HG03442 (cell line): ENCODE data around the gene UQCC2.
A peak's percentile ranks its signal among the peaks of the same experiment; 100 is the strongest.

Source experiments
- ATAC-seq: cut with Tn5 transposase; IDR thresholded peaks from one replicate; pipeline ENCODE4 v1.9.1; 2021; ENCODE audit warnings: mild to moderate bottlenecking, moderate library complexity; ENCODE audit not compliant: unreplicated experiment

UQCC2 gene

DNA sequence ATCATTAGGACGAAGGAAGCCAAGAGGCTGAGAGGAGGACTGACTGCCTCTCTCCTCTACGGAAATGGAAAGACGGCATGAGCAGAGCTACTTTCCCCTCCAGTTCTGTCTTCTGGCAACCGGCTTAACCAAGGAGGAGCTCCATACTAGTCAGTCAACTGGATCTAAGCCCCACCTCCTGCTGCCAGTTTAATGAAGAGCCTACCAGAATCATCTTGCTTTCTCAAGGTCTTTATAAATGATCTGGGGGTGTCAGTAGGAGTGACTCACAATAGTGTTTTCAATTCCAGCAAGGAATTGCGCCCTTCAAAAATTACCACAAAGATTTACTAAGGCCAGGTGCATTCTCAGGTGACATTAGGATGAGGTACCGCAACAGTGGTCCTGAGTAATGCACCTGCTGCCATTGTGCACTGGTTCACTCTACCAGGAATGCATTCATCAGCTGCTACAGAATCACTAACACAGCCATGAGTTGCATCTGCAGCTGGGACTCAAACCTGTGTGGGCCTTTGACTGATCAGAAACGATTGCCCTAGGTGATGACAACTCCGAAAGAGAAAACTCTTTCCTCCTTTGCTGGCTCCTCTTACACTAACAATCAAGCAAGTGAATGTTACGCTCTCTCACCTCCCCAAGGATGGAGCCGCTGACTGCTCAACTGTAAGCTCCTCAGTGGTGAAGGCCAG, 2.8 kb downstream of the UQCC2 start:
- ATAC-seq = no peak

DNA sequence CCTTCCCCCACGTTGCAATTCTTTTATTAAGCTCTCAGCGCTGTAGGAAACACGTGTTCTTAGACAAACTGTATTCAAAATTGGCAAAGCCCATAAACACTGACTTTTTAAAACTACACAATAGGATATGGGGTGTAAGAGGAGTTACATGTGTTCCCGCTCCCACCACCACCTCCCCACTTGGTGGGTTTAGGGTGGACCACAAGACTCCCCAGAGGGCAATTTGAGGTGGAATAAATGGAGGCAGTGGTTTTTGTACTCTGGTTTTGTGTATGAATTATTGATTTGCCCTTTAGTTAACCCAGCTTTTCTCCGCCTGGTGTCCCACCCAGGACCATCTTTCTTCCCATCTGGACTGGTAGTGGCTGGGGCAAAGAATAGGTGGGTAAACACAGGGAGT, 3.7 kb downstream of the UQCC2 start:
- ATAC-seq = no peak

DNA sequence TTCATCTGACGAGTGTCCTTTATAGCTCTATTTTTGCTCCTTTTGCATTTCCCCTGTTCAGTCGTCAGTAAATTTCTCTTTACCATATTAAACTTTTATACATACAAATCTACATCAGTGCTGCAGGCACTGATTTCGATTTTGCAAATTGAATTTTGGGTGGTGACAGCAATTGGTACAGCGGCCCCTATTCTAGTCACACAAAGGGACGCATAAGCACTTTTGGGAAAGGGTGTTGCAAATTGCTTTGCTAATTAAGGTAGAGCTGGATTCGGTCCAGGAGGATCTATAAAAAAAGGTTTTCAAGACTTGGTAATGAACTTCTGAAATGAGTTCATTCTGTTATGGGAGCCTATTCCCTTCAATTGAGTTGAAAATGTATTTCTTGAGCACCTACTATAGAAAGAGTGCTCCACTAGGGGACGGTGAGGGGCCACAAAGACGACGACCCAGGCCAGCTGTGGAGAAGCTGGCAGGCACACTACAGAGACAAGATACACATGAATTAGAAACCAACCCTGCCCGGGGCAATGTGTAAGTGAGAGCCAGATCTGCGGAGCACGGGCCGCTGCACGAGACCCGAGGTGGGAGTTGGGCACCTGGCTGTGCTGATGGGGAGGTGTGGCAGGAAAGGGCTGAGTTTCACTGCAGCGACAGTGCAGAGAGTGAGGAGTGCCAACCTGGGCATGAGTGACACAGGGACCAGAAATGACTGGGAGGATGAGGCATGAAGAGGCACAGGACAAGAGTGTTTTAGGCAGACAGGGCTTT, 5.4 kb downstream of the UQCC2 start:
- no peak for ATAC-seq

DNA sequence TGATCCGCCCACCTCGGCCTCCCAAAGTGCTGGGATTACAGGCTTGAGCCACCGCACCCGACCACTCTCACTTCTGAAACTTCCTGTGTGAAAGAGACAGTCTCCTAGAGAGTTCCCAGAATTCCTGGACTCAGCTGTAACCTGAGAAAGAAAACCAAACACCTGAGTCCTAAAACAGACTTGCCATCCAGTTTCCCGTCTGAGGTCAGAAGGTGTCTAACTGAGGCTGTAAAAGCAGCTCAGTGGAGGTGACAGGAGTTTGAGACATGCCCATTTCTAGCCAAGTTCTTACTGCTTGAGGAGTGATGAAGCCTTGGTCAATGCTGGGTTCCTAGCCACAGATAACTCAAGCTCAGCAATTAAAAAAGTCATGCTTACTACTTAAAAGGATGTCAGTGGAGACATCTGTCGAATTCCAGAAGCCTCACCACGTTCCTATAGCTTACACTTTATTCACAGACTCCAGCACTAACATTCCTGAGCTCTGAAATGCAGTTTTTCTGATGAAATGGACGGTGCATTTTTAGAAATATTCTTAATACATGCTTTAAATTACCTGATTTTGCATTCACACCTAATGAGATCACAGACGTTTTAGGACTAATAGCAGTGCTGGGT, 6.1 kb downstream of the UQCC2 start:
- ATAC-seq = no peak

DNA sequence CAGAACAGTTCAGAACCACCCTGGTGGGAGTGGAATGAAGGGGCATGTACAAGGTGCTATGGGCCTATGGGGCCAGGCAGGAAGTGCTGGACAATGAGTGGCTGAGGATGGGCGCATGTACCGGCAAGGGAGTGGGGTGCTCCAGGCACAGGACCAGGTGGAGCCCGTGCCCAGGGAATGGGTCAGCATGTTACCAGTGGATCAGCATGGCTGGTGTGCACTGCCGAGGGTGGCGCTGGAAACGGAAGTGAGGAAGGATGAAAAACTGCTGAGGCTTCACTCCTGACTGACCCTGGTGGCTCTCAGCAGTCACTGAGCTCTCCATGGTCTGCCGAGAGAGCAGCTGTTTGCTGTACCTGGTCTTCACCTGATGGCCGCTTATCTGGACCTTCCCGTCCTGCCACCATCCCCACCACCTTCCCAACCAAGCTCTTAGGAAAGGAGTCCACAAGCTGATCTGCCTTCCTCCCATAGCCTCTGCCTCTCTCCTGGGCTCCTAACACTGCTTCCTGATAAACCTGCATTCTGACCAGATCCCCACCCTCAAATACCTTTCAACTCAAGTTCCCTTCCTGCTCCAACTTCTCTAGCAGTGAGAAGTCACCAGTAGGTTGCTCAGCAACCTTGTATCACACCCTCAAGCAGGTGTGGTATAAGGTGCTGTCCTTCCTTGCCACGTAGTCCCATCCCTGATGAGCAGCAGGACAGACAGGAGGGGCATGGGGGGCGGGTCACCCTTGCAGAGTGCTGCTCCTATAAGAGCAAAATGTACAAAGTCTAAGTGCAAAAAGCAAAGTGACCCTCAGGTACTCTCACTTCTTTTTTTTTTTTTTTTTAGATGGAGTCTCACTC, 7.1 kb downstream of the UQCC2 start:
- no peak for ATAC-seq

DNA sequence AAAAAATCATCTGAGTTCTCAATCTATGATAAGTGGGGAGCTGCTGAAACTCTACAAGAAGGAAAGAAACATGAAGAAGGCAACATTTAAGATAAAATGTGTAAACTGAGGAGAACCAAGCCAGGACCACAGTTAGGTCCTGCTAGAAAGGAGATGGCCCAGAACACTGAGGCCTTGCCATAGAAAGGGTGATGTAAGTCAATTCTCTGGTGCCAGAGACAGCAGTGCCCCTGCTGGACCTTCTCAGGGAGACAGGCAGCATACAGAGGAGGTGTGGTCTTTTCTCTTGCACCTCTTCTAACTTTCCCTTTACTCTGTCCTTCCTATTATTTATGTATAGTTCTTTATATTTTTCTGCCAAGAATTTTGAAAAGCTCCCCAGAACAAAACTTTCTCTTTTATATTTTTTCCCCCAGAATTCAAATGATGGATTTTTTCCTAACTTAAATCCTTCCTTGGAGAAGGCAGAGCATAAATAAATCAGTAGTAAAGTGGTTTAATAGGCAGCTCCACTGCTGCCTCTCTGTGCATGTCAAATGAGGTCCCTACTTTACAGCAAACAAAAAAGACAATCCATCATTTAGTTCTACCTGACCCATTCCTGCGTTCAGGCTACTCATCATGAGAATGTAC, 9.0 kb downstream of the UQCC2 start:
- ATAC-seq = no peak

DNA sequence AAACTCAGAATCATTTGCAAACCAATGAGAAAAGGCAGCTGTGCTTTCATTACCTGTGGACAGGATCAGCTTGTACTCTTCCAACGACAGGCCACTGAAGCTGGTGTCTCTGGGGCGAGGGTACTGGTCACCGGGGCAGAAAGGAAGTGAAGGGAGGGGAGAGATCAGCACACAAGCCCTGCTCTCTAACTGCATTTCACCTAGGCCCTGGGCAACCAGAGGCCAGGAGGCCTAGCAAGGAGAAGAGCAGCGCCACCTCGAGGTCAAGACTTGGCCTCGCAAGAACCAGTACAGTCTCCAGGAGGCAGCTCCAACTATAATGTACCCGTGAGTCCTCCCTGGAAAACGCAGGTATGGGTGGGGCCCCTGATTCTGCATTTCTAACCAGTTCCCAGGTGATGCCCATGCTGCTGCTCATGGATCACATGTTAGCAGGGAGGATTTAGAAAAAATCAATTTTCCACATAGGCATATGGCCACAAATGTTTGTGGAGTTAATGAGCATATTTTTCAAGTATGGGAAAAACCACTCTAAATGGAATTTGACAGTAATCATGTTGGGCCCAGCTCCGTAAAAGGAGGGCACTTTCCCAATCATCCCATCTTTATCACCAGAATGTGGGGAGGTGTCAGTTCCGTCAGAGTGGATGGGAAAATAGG, 11.0 kb downstream of the UQCC2 start:
- ATAC-seq = peak; percentile 44

DNA sequence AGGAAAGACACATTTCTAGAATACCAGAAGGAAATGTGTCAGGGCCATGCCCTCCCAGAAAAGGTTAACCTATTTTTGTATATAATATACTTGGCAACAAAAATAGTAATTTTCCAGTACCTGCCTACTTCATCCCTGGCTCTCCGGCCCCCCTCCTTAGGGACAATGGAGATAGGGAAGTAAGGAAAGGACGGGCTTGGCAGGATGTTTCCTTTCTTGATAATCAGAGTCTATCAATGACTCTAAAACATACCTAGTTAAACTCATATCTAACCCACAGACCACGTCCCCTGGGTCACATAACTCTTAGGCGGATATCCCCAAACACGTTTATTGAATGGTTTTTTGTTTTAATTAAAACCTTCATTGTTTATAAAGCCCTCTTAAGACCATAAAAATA, 11.8 kb downstream of the UQCC2 start:
- ATAC-seq = no peak

DNA sequence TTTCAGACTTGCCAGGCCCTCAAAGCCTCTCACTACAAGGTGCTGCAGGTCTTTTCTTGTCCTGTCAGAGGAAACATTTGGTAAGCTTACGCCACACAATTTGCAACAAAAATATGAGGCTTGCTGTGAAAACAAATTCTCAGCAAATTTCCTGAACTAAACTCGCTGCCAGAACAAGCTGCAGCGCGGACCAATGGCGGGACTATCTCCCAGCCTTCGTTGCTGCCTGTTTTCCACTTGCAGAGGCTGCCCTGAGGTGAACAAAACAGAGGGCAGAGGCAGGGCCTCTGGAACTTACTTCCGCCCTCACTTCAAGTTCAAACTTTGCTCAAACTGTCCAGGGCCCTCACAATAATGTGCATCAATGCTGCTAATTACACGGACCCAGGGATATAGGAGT, 12.4 kb downstream of the UQCC2 start:
- ATAC-seq = no peak

DNA sequence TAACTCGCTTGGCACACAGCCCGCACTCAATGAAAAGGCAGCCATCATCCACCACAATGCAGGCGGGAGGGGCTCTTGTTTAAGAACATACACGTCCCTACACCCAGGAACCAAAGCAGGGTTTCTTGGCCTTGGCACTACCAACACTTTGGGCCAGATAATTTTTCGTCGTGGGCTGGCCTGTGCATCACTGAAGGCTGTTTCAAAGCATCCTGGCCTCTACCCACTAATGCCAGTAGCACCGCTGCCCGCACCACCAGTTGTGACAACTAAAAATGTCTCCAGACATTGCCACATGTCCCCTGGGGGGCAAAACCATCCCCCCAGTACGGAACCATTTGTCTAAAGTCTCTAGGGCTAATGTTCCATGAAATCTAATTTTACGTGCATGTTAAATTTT, 13.0 kb downstream of the UQCC2 start:
- ATAC-seq = no peak

DNA sequence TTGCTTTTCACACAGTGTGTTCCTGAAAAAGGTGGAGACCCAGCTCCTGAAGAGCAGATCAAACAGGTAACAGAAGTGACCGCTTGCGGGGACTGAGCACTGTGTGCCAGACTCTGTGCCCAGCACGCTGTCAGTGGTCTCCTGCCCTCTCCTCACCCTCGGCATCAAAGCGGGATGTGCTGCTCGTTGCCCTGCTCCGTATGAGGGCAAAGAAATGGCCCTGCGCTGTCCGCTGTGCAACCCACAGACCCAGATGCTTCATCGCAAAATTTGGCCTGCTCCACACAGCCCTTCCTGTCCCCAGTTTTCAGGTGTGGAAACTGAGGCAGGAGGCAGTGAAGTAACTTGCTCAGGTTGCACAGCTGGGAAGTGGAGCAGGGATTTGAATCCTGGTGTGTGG, 13.7 kb downstream of the UQCC2 start:
- ATAC-seq = no peak

DNA sequence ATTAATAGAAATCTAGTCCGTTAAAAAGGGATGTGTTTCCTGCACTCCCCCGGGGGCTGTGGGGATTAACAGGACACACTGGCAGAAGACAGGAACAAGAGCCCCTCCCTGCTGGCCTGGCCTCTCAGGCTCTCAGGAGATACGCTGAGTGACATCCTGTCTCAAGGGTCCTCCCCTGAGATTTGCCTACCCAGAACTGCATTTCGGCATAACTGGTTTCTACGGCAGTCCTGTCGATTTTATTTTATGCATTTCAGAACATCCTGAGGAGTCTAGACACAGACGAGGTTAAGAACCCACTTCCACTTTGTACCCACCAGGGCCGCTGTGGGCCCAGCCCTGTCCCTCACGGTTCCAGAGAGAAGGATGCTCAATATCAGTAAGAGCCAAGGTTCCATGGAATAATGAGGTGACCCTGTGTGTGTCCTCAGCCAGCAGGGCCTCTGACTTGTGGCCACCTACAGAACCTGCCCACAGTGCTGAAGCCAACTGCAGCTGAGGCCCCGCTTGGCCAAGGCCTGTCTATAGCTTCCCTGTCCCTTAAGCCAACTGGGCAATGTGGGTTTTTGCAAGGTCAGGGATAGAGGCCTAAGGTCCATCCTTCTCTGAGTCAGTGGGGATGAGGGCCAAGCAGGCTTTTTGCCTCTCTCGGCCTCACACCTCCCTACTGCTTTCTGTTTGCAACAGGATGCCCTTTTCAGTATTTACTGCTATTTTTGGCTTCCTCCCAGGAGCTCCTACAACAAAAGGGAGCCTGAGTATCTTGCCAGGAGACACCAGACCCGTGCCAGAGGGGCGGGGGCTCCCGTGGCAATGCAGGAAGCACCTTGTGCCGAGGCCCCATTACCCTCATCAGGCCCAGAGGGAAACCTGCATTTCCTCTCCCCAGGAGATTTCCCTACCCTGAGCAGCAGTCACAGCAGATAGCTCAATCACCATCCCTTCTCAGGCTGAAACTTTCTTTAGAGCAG, 14.7 kb downstream of the UQCC2 start:
- ATAC-seq = no peak

DNA sequence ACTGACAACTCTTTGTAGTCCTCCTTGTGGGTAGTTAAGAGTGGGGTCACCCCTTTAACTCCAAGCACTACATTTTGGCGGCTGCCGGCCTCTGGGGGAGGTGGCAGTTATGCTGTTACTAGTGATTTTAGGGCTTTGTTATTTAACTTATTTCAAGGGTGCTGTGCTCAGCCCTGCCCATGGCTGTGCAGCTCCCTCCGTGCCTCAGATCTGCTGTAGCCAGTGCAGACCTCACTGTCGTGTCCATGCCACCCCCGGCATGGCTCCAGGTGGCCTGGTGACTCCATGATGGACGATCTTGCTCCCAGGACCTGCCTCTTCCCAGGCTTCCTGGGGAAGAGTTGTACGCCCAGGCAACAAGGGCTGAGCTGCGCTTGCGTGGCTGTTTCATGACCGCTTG, 15.4 kb downstream of the UQCC2 start:
- ATAC-seq = no peak

DNA sequence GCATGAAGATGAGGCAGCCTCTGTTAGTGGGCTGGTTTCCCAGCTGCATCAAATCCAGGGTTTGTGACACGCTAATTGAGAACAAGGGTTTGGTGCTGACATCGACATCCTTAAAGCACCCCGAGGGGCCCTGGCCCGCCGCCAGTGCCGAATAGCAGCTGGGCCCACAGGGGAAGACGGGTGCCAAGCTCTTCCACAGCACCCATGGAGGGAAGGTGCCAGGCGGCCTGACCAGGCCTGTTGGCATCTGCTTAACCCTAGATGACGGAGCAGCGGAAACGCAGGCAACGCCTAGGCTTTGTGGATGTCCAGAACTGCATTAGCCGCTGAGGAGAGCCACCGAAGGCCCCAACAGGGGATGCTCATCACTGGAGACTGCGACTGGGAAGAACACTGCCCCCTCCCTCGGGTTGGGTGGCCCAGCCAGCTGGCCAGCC, 16.0 kb downstream of the UQCC2 start:
- no peak for ATAC-seq

DNA sequence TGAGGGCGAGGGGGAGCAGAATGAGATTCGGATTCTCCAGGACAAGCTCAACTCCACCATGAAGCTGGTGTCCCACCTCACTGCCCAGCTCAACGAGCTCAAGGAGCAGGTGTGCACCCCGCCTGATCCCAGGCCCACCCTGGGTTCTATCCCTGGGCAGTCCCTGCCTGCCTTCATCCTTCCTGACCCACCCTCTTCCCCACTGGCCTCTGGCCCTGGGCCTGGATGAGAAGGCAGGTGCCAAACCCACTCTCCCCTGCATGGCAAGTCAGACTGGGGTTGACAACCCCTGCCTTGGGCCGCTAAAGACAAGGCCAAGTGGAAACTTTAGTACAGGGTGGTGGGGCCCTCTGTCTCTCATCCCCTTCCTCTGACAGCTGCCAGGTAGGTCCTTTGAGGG, 16.5 kb downstream of the UQCC2 start:
- ATAC-seq = no peak

DNA sequence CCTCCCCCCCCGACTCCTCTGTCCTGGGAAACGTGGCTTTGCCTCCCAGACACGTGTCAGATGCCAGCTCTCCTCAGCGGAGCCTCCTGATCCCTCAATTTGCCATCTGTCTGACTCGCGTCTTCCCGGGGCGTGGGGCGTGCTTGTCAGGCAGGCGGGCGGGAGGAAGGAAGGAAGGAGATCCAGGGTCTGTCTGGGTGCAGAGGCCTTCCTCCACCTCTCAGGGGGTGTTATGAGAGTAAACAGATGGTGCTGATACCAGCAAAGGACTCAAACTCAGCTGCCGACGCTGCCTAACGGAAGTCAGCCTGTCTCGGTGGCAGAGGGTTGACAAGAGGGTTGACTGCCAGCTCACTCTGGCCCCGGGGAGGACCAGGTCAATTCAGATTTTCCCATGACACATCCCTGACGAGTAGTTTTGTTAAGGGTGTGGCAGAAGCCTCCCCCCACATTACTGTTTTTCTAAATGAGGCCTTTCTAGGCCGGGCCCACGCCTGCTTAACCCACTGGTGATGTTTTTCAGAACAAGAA, 17.0 kb downstream of the UQCC2 start:
- no peak for ATAC-seq

DNA sequence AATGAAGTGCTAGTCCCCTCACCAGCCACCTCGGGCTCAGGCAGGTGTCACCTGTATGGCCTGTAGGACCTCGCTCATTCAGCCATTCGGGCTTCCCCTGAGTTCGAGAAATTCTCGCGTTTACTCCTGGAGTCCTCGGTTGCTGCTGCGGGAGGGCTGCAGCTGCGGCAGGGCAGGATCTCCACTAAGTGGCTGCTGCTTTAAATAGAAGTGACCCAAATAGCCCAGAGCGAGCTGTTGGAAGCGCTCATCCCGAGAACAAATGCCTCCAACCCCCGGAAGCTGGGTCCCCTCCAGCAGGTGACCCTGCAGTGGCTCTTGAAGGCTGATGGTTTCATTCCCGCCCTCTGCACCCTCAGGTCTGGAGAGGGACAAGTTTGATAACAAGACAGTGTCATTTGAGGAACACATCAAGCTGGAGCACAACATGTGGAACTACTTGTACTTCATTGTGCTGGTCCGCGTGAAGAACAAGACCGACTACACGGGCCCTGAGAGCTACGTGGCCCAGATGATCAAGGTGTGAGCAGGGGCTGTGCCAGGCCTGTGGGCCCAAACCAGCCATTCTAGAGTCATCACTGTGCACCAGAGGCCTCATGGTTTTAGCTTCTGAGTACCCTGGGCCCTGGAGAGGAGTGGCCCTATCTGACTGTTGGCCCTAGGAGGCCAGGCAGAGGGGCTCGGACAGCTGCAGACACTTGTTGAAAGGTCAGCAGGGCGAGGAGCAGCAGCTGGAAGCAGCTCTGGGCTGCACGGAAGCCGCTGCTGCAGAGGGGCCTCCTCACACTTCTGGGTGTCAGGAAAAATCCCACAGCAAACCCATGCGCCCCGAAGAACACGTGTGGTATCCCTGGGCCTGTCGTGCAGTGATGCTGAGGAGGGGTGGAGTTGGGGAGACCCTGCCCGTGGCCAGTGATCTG, 18.1 kb downstream of the UQCC2 start:
- no peak for ATAC-seq

DNA sequence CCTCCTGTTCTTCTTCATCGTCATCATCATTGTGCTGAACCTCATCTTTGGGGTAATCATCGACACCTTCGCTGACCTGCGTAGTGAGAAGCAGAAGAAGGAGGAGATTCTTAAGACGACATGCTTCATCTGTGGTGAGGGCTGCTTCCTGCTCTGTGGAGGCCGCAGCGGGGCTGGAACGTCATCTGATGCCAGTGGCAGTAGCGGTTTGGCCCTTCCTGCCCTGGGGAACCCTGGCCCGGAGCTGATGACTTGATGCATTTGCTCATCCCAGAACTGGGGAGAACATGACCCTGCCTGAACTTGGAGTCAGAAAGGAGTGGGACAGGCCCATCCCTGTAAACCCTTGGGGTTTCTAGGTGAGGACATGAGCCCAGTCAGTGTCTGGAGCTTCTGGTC, 18.7 kb downstream of the UQCC2 start:
- ATAC-seq = no peak
